HEK293 (cell line): Measurements from ENCODE around the gene HS6ST3.

Experiments
- MEIS1 ChIP-seq: sonication (generic); formaldehyde crosslinking; IDR thresholded peaks from 2 replicates; pipeline ENCODE4 v1.8.1; 2022; ENCODE audit warnings: missing genetic modification reagents, mild to moderate bottlenecking, borderline replicate concordance
- REST ChIP-seq: fragments of 450-650 bp; formaldehyde crosslinking; IDR thresholded peaks from 2 replicates; pipeline ENCODE4 v1.5.1; 2016; ENCODE audit warnings: missing biosample characterization, missing genetic modification characterization
- TCF7L2 ChIP-seq: IDR thresholded peaks from 2 replicates; pipeline ENCODE4 v1.6.1; 2011; ENCODE audit warnings: low read depth, mild to moderate bottlenecking, inconsistent platforms, low read length, moderate library complexity, borderline replicate concordance
- ZFHX2 ChIP-seq: fragments of 450-650 bp; formaldehyde crosslinking; conservative IDR thresholded peaks from 2 replicates; pipeline ENCODE4 v1.5.1; 2016; ENCODE audit warnings: missing biosample characterization, missing genetic modification characterization
- ZNF394 ChIP-seq: fragments of 450-650 bp; formaldehyde crosslinking; IDR thresholded peaks from 2 replicates; pipeline ENCODE4 v1.5.1; 2016; ENCODE audit warnings: missing biosample characterization, missing genetic modification characterization, mild to moderate bottlenecking, moderate library complexity, borderline replicate concordance
- ZNF580 ChIP-seq: fragments of 450-650 bp; formaldehyde crosslinking; IDR thresholded peaks from 2 replicates; pipeline ENCODE4 v1.5.1; 2016; ENCODE audit warnings: missing biosample characterization, missing genetic modification characterization
- ZNF610 ChIP-seq: fragments of 450-650 bp; formaldehyde crosslinking; IDR thresholded peaks from 2 replicates; pipeline ENCODE4 v1.5.1; 2016; ENCODE audit warnings: missing biosample characterization, missing genetic modification characterization, borderline replicate concordance
- ZNF623 ChIP-seq: fragments of 450-650 bp; formaldehyde crosslinking; IDR thresholded peaks from 2 replicates; pipeline ENCODE4 v1.5.1; 2016; ENCODE audit warnings: missing biosample characterization, missing genetic modification characterization
- TF ChIP-seq, protein P1 (sequence below): fragments of 450-650 bp; formaldehyde crosslinking; IDR thresholded peaks from 2 replicates; pipeline ENCODE4 v1.5.1; 2016; ENCODE audit warnings: missing biosample characterization, missing genetic modification characterization
- TF ChIP-seq, protein P2 (sequence below): fragments of 450-650 bp; formaldehyde crosslinking; IDR thresholded peaks from 2 replicates; pipeline ENCODE4 v1.5.1; 2016; ENCODE audit warnings: missing biosample characterization, missing genetic modification characterization

- TF ChIP-seq, protein P1, sequence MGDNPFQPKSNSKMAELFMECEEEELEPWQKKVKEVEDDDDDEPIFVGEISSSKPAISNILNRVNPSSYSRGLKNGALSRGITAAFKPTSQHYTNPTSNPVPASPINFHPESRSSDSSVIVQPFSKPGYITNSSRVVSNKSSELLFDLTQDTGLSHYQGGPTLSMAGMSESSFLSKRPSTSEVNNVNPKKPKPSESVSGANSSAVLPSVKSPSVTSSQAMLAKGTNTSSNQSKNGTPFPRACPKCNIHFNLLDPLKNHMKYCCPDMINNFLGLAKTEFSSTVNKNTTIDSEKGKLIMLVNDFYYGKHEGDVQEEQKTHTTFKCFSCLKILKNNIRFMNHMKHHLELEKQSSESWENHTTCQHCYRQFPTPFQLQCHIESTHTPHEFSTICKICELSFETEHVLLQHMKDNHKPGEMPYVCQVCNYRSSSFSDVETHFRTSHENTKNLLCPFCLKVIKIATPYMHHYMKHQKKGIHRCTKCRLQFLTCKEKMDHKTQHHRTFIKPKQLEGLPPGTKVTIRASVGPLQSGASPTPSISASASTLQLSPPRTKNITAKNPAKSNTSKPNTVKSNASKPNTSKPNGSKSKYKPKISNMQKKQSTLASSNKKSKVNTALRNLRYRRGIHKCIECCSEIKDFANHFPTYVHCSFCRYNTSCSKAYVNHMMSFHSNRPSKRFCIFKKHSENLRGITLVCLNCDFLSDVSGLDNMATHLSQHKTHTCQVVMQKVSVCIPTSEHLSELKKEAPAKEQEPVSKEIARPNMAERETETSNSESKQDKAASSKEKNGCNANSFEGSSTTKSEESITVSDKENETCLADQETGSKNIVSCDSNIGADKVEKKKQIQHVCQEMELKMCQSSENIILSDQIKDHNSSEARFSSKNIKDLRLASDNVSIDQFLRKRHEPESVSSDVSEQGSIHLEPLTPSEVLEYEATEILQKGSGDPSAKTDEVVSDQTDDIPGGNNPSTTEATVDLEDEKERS (tag by site-specific recombination): no peak
- TF ChIP-seq ZNF580 (tag by site-specific recombination): no peak
- TF ChIP-seq, protein P2, sequence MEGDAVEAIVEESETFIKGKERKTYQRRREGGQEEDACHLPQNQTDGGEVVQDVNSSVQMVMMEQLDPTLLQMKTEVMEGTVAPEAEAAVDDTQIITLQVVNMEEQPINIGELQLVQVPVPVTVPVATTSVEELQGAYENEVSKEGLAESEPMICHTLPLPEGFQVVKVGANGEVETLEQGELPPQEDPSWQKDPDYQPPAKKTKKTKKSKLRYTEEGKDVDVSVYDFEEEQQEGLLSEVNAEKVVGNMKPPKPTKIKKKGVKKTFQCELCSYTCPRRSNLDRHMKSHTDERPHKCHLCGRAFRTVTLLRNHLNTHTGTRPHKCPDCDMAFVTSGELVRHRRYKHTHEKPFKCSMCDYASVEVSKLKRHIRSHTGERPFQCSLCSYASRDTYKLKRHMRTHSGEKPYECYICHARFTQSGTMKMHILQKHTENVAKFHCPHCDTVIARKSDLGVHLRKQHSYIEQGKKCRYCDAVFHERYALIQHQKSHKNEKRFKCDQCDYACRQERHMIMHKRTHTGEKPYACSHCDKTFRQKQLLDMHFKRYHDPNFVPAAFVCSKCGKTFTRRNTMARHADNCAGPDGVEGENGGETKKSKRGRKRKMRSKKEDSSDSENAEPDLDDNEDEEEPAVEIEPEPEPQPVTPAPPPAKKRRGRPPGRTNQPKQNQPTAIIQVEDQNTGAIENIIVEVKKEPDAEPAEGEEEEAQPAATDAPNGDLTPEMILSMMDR (tag by site-specific recombination): no peak
- TF ChIP-seq MEIS1 (CRISPR knock-in tag): no peak
- TF ChIP-seq ZFHX2 (tag by site-specific recombination): no peak
- no peak for TF ChIP-seq ZNF394
- TF ChIP-seq ZNF610 (tag by site-specific recombination): no peak
- no peak for TF ChIP-seq REST (tag by site-specific recombination)
- TF ChIP-seq TCF7L2: no peak
- TF ChIP-seq ZNF623 (tag by site-specific recombination): no peak
Measured at GRCh38 chr13:96780105-96780504, 690.2 kb downstream of the HS6ST3 start.
